ENCODE results near the gene ACOT9. TPM values are rescaled to one million over a fixed set of nuclear protein-coding genes. Genes with fewer than 3 reads are reported as not detected.
"Not testable (repeated sequence)": the region's sequence is repeated elsewhere in the genome, so short reads cannot be mapped to it uniquely, and the experiment has no call there.

ACOT9 gene
- total RNA-seq, 1 donor from 2014 or later: 59.6 TPM

DNA sequence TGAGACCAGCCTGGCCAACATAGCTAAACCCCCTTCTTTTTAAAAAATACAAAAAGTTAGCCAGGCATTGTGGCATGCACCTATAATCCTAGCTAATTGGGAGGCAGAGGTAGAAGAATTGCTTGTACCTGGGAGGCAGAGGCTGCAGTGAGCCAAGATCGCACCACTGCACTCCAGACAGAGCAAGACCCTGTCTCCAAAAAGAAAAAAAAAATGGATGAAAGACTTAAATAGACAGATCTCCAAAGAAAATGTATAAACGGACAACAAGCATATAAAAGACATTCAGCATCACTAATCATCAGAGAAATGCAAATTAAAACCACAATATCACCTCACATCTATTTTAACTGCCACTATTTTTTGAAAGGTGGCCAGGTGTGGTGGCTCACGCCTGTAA, 33.3 kb upstream of the ACOT9 start:
- H3K9me3 Mint-ChIP-seq (ENCODE audit: unreplicated experiment): no peaks in the 10 kb centered on the region

DNA sequence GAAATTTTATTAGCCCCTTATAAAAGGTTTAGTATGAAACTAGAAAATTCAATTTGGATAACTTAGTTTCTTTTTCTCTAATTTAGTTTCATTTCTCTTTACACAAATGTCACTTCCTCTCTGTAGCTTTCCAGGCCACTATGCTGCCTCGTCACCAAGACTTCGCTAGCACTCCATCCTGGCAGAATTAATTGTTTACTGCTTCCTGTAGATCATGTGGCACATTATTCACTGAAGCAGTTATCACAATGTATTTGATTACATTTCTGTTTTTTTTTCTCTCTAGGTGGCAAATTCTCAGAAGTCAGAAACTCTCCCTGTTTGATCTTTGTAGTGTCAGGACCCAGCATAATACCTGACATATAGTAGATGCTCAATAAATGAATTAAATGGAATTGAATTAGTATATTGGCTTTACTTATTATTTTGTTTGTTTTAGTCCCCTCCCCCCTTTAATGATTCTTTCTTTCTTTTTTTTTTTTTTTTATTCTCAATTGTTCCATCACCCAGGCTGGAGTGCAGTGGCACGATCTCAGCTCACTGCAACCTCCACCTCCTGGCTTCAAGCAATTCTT, 30.6 kb upstream of the ACOT9 start:
- Histone ChIP-seq H4K20me1 (ENCODE audit: insufficient read depth, low read length) (no peaks in the 10 kb centered on the region), H3K4me2 (ENCODE audit: low read length) (no peak overlapping the region), H3K36me3 (ENCODE audit: insufficient read depth, low read length) (no peaks in the 10 kb centered on the region), H3K9ac (ENCODE audit: low read length) (no peak overlapping the region), H3K27ac (ENCODE audit: low read depth, low read length) (no peak overlapping the region), H3K79me2 (ENCODE audit: insufficient read depth, low read length) (no peaks in the 10 kb centered on the region), H2AFZ (ENCODE audit: low read depth, low read length) (no peak overlapping the region), H3K4me3 (ENCODE audit: insufficient read depth, low read depth, low read length) (no peak overlapping the region), H3K9me3 (ENCODE audit: insufficient read depth, low read depth, low read length) (no peaks in the 10 kb centered on the region), H3K4me1 (ENCODE audit: insufficient read depth, low read length) (no peaks in the 10 kb centered on the region), H3K27me3 (ENCODE audit: insufficient read depth, low read length) (no peaks in the 10 kb centered on the region)
- Mint-ChIP-seq H3K9me3 (ENCODE audit: unreplicated experiment) (no peaks in the 10 kb centered on the region), H3K36me3 (ENCODE audit: low read depth, unreplicated experiment) (no peaks in the 10 kb centered on the region), H3K4me1 (ENCODE audit: low read depth, unreplicated experiment) (no peaks in the 10 kb centered on the region), H3K27me3 (ENCODE audit: low read depth, unreplicated experiment) (no peaks in the 10 kb centered on the region), H3K27ac (ENCODE audit: unreplicated experiment) (no peak overlapping the region), H3K4me3 (ENCODE audit: unreplicated experiment) (no peak overlapping the region)
- FAIRE-seq: no peak
- TF ChIP-seq EZH2 (IDR thresholded peaks at IDR 0.05; ENCODE audit: insufficient read depth, low read length): no peak
- no peak for DNase-seq (ENCODE audit: low read depth)

More for the DNA sequence above, 33.3 kb upstream of the ACOT9 start:
- no peaks in the 10 kb centered on the region for H3K36me3 ChIP-seq (ENCODE audit: insufficient read depth, low read length)
- no peak overlapping the region for H2AFZ ChIP-seq (ENCODE audit: low read depth, low read length)
- H3K36me3 Mint-ChIP-seq (ENCODE audit: low read depth, unreplicated experiment): no peaks in the 10 kb centered on the region
- no peaks in the 10 kb centered on the region for H3K79me2 ChIP-seq (ENCODE audit: insufficient read depth, low read length)
- DNase-seq (ENCODE audit: low read depth): no peak
- no peak overlapping the region for H3K4me3 Mint-ChIP-seq (ENCODE audit: unreplicated experiment)
- H3K27ac ChIP-seq (ENCODE audit: low read depth, low read length): no peak overlapping the region
- H3K4me3 ChIP-seq (ENCODE audit: insufficient read depth, low read depth, low read length): no peak overlapping the region
- no peak for FAIRE-seq
- no peaks in the 10 kb centered on the region for H3K27me3 ChIP-seq (ENCODE audit: insufficient read depth, low read length)
- no peaks in the 10 kb centered on the region for H4K20me1 ChIP-seq (ENCODE audit: insufficient read depth, low read length)
- H3K4me2 ChIP-seq (ENCODE audit: low read length): no peak overlapping the region
- no peaks in the 10 kb centered on the region for H3K27me3 Mint-ChIP-seq (ENCODE audit: low read depth, unreplicated experiment)
- H3K9ac ChIP-seq (ENCODE audit: low read length): no peak overlapping the region
- no peaks in the 10 kb centered on the region for H3K9me3 ChIP-seq (ENCODE audit: insufficient read depth, low read depth, low read length)
- no peaks in the 10 kb centered on the region for H3K4me1 Mint-ChIP-seq (ENCODE audit: low read depth, unreplicated experiment)
- TF ChIP-seq, protein P1, sequence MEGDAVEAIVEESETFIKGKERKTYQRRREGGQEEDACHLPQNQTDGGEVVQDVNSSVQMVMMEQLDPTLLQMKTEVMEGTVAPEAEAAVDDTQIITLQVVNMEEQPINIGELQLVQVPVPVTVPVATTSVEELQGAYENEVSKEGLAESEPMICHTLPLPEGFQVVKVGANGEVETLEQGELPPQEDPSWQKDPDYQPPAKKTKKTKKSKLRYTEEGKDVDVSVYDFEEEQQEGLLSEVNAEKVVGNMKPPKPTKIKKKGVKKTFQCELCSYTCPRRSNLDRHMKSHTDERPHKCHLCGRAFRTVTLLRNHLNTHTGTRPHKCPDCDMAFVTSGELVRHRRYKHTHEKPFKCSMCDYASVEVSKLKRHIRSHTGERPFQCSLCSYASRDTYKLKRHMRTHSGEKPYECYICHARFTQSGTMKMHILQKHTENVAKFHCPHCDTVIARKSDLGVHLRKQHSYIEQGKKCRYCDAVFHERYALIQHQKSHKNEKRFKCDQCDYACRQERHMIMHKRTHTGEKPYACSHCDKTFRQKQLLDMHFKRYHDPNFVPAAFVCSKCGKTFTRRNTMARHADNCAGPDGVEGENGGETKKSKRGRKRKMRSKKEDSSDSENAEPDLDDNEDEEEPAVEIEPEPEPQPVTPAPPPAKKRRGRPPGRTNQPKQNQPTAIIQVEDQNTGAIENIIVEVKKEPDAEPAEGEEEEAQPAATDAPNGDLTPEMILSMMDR (IDR thresholded peaks at IDR 0.05; ENCODE audit: insufficient read depth, low read depth, low read length): no peak
- no peak overlapping the region for H3K27ac Mint-ChIP-seq (ENCODE audit: unreplicated experiment)
- no peaks in the 10 kb centered on the region for H3K4me1 ChIP-seq (ENCODE audit: insufficient read depth, low read length)

DNA sequence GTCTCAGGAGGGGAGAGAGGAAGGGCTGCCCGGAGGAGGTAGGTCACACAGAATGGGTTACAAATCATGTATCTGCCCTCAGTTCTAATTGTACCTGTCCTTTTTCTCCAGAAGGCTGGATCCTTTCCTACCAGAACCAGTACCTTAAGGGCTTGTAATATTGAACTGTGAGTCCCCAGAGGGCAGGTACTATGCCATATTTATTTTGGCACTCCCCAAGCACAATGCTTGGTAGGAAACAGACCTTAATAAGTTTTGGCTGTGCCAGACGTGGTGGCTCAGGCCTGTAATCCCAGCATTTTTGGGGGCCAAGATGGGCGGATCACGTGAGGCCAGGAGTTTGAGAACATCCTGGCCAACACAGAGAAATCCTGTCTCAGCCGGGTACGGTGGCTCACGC, 28.0 kb upstream of the ACOT9 start:
- H3K79me2 ChIP-seq (ENCODE audit: insufficient read depth, low read length); H4K20me1 ChIP-seq (ENCODE audit: insufficient read depth, low read length); H3K4me1 ChIP-seq (ENCODE audit: insufficient read depth, low read length); H3K27ac Mint-ChIP-seq (ENCODE audit: unreplicated experiment); H3K4me3 ChIP-seq (ENCODE audit: insufficient read depth, low read depth, low read length); H3K36me3 Mint-ChIP-seq (ENCODE audit: low read depth, unreplicated experiment); H3K9ac ChIP-seq (ENCODE audit: low read length); DNase-seq (ENCODE audit: low read depth); H2AFZ ChIP-seq (ENCODE audit: low read depth, low read length); H3K27me3 ChIP-seq (ENCODE audit: insufficient read depth, low read length); H3K27ac ChIP-seq (ENCODE audit: low read depth, low read length); H3K9me3 ChIP-seq (ENCODE audit: insufficient read depth, low read depth, low read length); H3K4me2 ChIP-seq (ENCODE audit: low read length); H3K4me1 Mint-ChIP-seq (ENCODE audit: low read depth, unreplicated experiment); H3K36me3 ChIP-seq (ENCODE audit: insufficient read depth, low read length); H3K4me3 Mint-ChIP-seq (ENCODE audit: unreplicated experiment); H3K27me3 Mint-ChIP-seq (ENCODE audit: low read depth, unreplicated experiment); FAIRE-seq; H3K9me3 Mint-ChIP-seq (ENCODE audit: unreplicated experiment): not testable (repeated sequence)

All from astrocyte (in vitro differentiated cells and primary cell).